ENCODE measurements around the gene AGBL1.

Gene AGBL1

GRCh38 chr15:86205096-86205495, 125.4 kb downstream of the AGBL1 start:
- H3K36me3 ChIP-seq (ENCODE audit: control insufficient read depth in 1 of 2, insufficient read depth in 2 of 2, low read length in 2 of 2) = no peaks in the 10 kb centered on the region
- H3K4me1 ChIP-seq (ENCODE audit: control insufficient read depth in 1 of 2, insufficient read depth in 2 of 2, low read length in 2 of 2) = no peaks in the 10 kb centered on the region
- H3K9me3 ChIP-seq (ENCODE audit: control insufficient read depth in 1 of 2, low read length in 2 of 2) = no peaks in the 10 kb centered on the region
- H3K27ac ChIP-seq (ENCODE audit: low read length) = no peak overlapping the region
- no peaks in the 10 kb centered on the region for H3K27me3 ChIP-seq (ENCODE audit: low read depth, low read length)
- H3K4me3 ChIP-seq (ENCODE audit: low read depth in 1 of 2, low read length in 2 of 2) = no peak overlapping the region

GRCh38 chr15:86213420-86213819, 133.7 kb downstream of the AGBL1 start:
- Histone ChIP-seq H3K9me3 (ENCODE audit: control insufficient read depth in 1 of 2, low read length in 2 of 2) (peaks cover 5 to 20% of the 10 kb centered on the region in 2 donors), H3K27me3 (ENCODE audit: low read depth, low read length) (no peaks in the 10 kb centered on the region), H3K4me3 (ENCODE audit: low read depth in 1 of 2, low read length in 2 of 2) (no peak overlapping the region), H3K36me3 (ENCODE audit: control insufficient read depth in 1 of 2, insufficient read depth in 2 of 2, low read length in 2 of 2) (no peaks in the 10 kb centered on the region), H3K27ac (ENCODE audit: low read length) (no peak overlapping the region), H3K4me1 (ENCODE audit: control insufficient read depth in 1 of 2, insufficient read depth in 2 of 2, low read length in 2 of 2) (no peaks in the 10 kb centered on the region)

GRCh38 chr15:86213888-86214287, 134.2 kb downstream of the AGBL1 start:
- Histone ChIP-seq H3K36me3 (ENCODE audit: control insufficient read depth in 1 of 2, insufficient read depth in 2 of 2, low read length in 2 of 2) (no peaks in the 10 kb centered on the region), H3K9me3 (ENCODE audit: control insufficient read depth in 1 of 2, low read length in 2 of 2) (peaks cover 8 to 23% of the 10 kb centered on the region in 2 donors), H3K27me3 (ENCODE audit: low read depth, low read length) (no peaks in the 10 kb centered on the region), H3K4me3 (ENCODE audit: low read depth in 1 of 2, low read length in 2 of 2) (no peak overlapping the region), H3K4me1 (ENCODE audit: control insufficient read depth in 1 of 2, insufficient read depth in 2 of 2, low read length in 2 of 2) (no peaks in the 10 kb centered on the region), H3K27ac (ENCODE audit: low read length) (no peak overlapping the region)

GRCh38 chr15:86221119-86221518, 141.4 kb downstream of the AGBL1 start:
- Histone ChIP-seq H3K4me1 (ENCODE audit: control insufficient read depth in 1 of 2, insufficient read depth in 2 of 2, low read length in 2 of 2) (no peaks in the 10 kb centered on the region), H3K27ac (ENCODE audit: low read length) (no peak overlapping the region), H3K36me3 (ENCODE audit: control insufficient read depth in 1 of 2, insufficient read depth in 2 of 2, low read length in 2 of 2) (no peaks in the 10 kb centered on the region), H3K4me3 (ENCODE audit: low read depth in 1 of 2, low read length in 2 of 2) (no peak overlapping the region), H3K27me3 (ENCODE audit: low read depth, low read length) (no peaks in the 10 kb centered on the region), H3K9me3 (ENCODE audit: control insufficient read depth in 1 of 2, low read length in 2 of 2) (peaks cover 8 to 19% of the 10 kb centered on the region in 2 donors)

GRCh38 chr15:86229306-86229705, 149.6 kb downstream of the AGBL1 start:
- no peaks in the 10 kb centered on the region for H3K36me3 ChIP-seq (ENCODE audit: control insufficient read depth in 1 of 2, insufficient read depth in 2 of 2, low read length in 2 of 2)
- no peaks in the 10 kb centered on the region for H3K27me3 ChIP-seq (ENCODE audit: low read depth, low read length)
- no peaks in the 10 kb centered on the region for H3K9me3 ChIP-seq (ENCODE audit: control insufficient read depth in 1 of 2, low read length in 2 of 2)
- no peak overlapping the region for H3K4me3 ChIP-seq (ENCODE audit: low read depth in 1 of 2, low read length in 2 of 2)
- no peaks in the 10 kb centered on the region for H3K4me1 ChIP-seq (ENCODE audit: control insufficient read depth in 1 of 2, insufficient read depth in 2 of 2, low read length in 2 of 2)
- H3K27ac ChIP-seq (ENCODE audit: low read length) = no peak overlapping the region

- no peaks in the 10 kb centered on the region for H3K4me1 ChIP-seq (ENCODE audit: control insufficient read depth in 1 of 2, insufficient read depth in 2 of 2, low read length in 2 of 2)
- H3K27ac ChIP-seq (ENCODE audit: low read length) = no peak overlapping the region
- H3K9me3 ChIP-seq (ENCODE audit: control insufficient read depth in 1 of 2, low read length in 2 of 2) = no peaks in the 10 kb centered on the region
- H3K36me3 ChIP-seq (ENCODE audit: control insufficient read depth in 1 of 2, insufficient read depth in 2 of 2, low read length in 2 of 2) = no peaks in the 10 kb centered on the region
- no peak overlapping the region for H3K4me3 ChIP-seq (ENCODE audit: low read depth in 1 of 2, low read length in 2 of 2)
- no peaks in the 10 kb centered on the region for H3K27me3 ChIP-seq (ENCODE audit: low read depth, low read length)
Observed at GRCh38 chr15:86229936-86230335, 150.3 kb downstream of the AGBL1 start.

- H3K27me3 ChIP-seq (ENCODE audit: low read depth, low read length) = no peaks in the 10 kb centered on the region
- H3K36me3 ChIP-seq (ENCODE audit: control insufficient read depth in 1 of 2, insufficient read depth in 2 of 2, low read length in 2 of 2) = no peaks in the 10 kb centered on the region
- H3K4me3 ChIP-seq (ENCODE audit: low read depth in 1 of 2, low read length in 2 of 2) = peak overlapping the region in 1 of 2 donors; percentile 23
- H3K4me1 ChIP-seq (ENCODE audit: control insufficient read depth in 1 of 2, insufficient read depth in 2 of 2, low read length in 2 of 2) = no peaks in the 10 kb centered on the region
- no peak overlapping the region for H3K27ac ChIP-seq (ENCODE audit: low read length)
- no peaks in the 10 kb centered on the region for H3K9me3 ChIP-seq (ENCODE audit: control insufficient read depth in 1 of 2, low read length in 2 of 2)
Observed at GRCh38 chr15:86231864-86232721, 152.4 kb downstream of the AGBL1 start.

- H3K27me3 ChIP-seq (ENCODE audit: low read depth, low read length) = no peaks in the 10 kb centered on the region
Observed at GRCh38 chr15:86235667-86236066, 156.0 kb downstream of the AGBL1 start.

GRCh38 chr15:86236356-86237110, 156.9 kb downstream of the AGBL1 start:
- H3K4me3 ChIP-seq (ENCODE audit: low read depth in 1 of 2, low read length in 2 of 2) = no peak overlapping the region
- H3K27ac ChIP-seq (ENCODE audit: low read length) = no peak overlapping the region
- no peaks in the 10 kb centered on the region for H3K4me1 ChIP-seq (ENCODE audit: control insufficient read depth in 1 of 2, insufficient read depth in 2 of 2, low read length in 2 of 2)
- no peaks in the 10 kb centered on the region for H3K9me3 ChIP-seq (ENCODE audit: control insufficient read depth in 1 of 2, low read length in 2 of 2)
- no peaks in the 10 kb centered on the region for H3K36me3 ChIP-seq (ENCODE audit: control insufficient read depth in 1 of 2, insufficient read depth in 2 of 2, low read length in 2 of 2)
- no peaks in the 10 kb centered on the region for H3K27me3 ChIP-seq (ENCODE audit: low read depth, low read length)

More at GRCh38 chr15:86235667-86236066, 156.0 kb downstream of the AGBL1 start:
- Histone ChIP-seq H3K4me3 (ENCODE audit: low read depth in 1 of 2, low read length in 2 of 2) (no peak overlapping the region), H3K36me3 (ENCODE audit: control insufficient read depth in 1 of 2, insufficient read depth in 2 of 2, low read length in 2 of 2) (no peaks in the 10 kb centered on the region), H3K27ac (ENCODE audit: low read length) (no peak overlapping the region), H3K4me1 (ENCODE audit: control insufficient read depth in 1 of 2, insufficient read depth in 2 of 2, low read length in 2 of 2) (no peaks in the 10 kb centered on the region), H3K9me3 (ENCODE audit: control insufficient read depth in 1 of 2, low read length in 2 of 2) (no peaks in the 10 kb centered on the region)

- Histone ChIP-seq H3K4me1 (ENCODE audit: control insufficient read depth in 1 of 2, insufficient read depth in 2 of 2, low read length in 2 of 2) (no peaks in the 10 kb centered on the region), H3K36me3 (ENCODE audit: control insufficient read depth in 1 of 2, insufficient read depth in 2 of 2, low read length in 2 of 2) (no peaks in the 10 kb centered on the region), H3K9me3 (ENCODE audit: control insufficient read depth in 1 of 2, low read length in 2 of 2) (no peaks in the 10 kb centered on the region), H3K27ac (ENCODE audit: low read length) (no peak overlapping the region), H3K27me3 (ENCODE audit: low read depth, low read length) (no peaks in the 10 kb centered on the region), H3K4me3 (ENCODE audit: low read depth in 1 of 2, low read length in 2 of 2) (no peak overlapping the region)
Observed at GRCh38 chr15:86237111-86237500, 157.4 kb downstream of the AGBL1 start.

GRCh38 chr15:86247249-86247955, 167.7 kb downstream of the AGBL1 start:
- Histone ChIP-seq H3K9me3 (ENCODE audit: control insufficient read depth in 1 of 2, low read length in 2 of 2) (no peaks in the 10 kb centered on the region), H3K4me1 (ENCODE audit: control insufficient read depth in 1 of 2, insufficient read depth in 2 of 2, low read length in 2 of 2) (no peaks in the 10 kb centered on the region), H3K4me3 (ENCODE audit: low read depth in 1 of 2, low read length in 2 of 2) (no peak overlapping the region), H3K36me3 (ENCODE audit: control insufficient read depth in 1 of 2, insufficient read depth in 2 of 2, low read length in 2 of 2) (no peaks in the 10 kb centered on the region), H3K27me3 (ENCODE audit: low read depth, low read length) (no peaks in the 10 kb centered on the region), H3K27ac (ENCODE audit: low read length) (no peak overlapping the region)

All from muscle layer of duodenum (tissue), 2 donors.